A549 (cell line): ENCODE results near the gene C2orf78. TPM values are rescaled to one million over a fixed set of nuclear protein-coding genes. Genes with fewer than 3 reads are reported as not detected.
A peak's percentile ranks its signal among the peaks of the same experiment; 100 is the strongest.

Experiments used
- ATAC-seq, 2 experiments: fragments of 200-7000 bp in 1 of 2; fragments of >200 bp in 1 of 2; cut with Nextera tagmentation in 1 of 2; cut with Tn5 transposase in 1 of 2; 3 replicates each; pipeline versions ENCODE4 v1.8.0 to v1.9.1; 2018 to 2020; ENCODE audit warnings: mild to moderate bottlenecking in 1 of 2, moderate library complexity in 1 of 2
- CTCF ChIA-PET: fragments of 300-600 bp; sonication (Branson Sonifier 250); formaldehyde crosslinking; extraction: SDS; loops from one replicate; lab custom pipeline; 2021; ENCODE audit warnings: antibody characterized with exemption, inconsistent platforms; lab: Yijun Ruan, JAX
- POLR2A ChIA-PET: fragments of 350-600 bp; formaldehyde crosslinking; extraction: SDS; loops from one replicate; lab custom pipeline; 2021; ENCODE audit warnings: antibody characterized with exemption, inconsistent platforms; lab: Yijun Ruan, JAX
- DNase-seq, 2 experiments: peaks; one replicate each; pipeline versions ENCODE4 v3.0.0 to v3.0.0-alpha.2; 2011 to 2016; ENCODE audit warnings: low read depth in 1 of 2, low spot score in 1 of 2
- FAIRE-seq: peaks from 2 replicates; lab custom pipeline; 2011; peaks lifted over from hg19 to GRCh38; lab: Jason Lieb, UNC
- H3K27ac ChIP-seq, 2 experiments: fragments of >200 bp; sonication (Bioruptor Twin); formaldehyde crosslinking; 3 replicates each; pipeline ENCODE4 v1.5.1; 2016 to 2017
- H3K4me1 ChIP-seq: fragments of >200 bp; sonication (Bioruptor Twin); formaldehyde crosslinking; 3 replicates; pipeline ENCODE4 v1.6.1; 2016
- H3K4me2 ChIP-seq: fragments of >200 bp; sonication (Bioruptor Twin); formaldehyde crosslinking; 3 replicates; pipeline ENCODE4 v1.6.1; 2016
- H3K4me3 ChIP-seq: fragments of >200 bp; sonication (Bioruptor Twin); formaldehyde crosslinking; 3 replicates; pipeline ENCODE4 v1.5.1; 2016
- H3K9me3 ChIP-seq: fragments of >200 bp; sonication (Bioruptor Twin); formaldehyde crosslinking; 3 replicates; pipeline ENCODE4 v1.6.1; 2016
- ATOH8 ChIP-seq: fragments of 250-450 bp; sonication (Bioruptor Pico); IDR thresholded peaks from 2 replicates; pipeline ENCODE4 v1.5.0; 2020; ENCODE audit warnings: low read depth, mild to moderate bottlenecking, moderate library complexity
- BCL3 ChIP-seq: fragments of >200 bp; sonication (Bioruptor Twin); formaldehyde crosslinking; IDR thresholded peaks from 3 replicates; pipeline ENCODE4 v1.6.1; 2016
- CBX8 ChIP-seq: fragments of 200-600 bp; sonication (generic); IDR thresholded peaks from 2 replicates; pipeline ENCODE4 v1.6.1; 2016
- CEBPB ChIP-seq, 2 experiments: fragments of >200 bp in 1 of 2; sonication (Bioruptor Twin) in 1 of 2; formaldehyde crosslinking in 1 of 2; IDR thresholded peaks; 2 replicates each; pipeline ENCODE4 v1.6.1; 2012 to 2016
- E2F6 ChIP-seq: IDR thresholded peaks from 2 replicates; pipeline ENCODE4 v1.6.1; 2012; ENCODE audit warnings: low read depth, borderline replicate concordance
- EHF ChIP-seq: fragments of 250-450 bp; sonication (Bioruptor Pico); IDR thresholded peaks from 2 replicates; pipeline ENCODE4 v1.5.0; 2020; ENCODE audit warnings: mild to moderate bottlenecking
- FOSL2 ChIP-seq, 2 experiments: fragments of 450-650 bp in 1 of 2; fragments of >200 bp in 1 of 2; sonication (Bioruptor Twin) in 1 of 2; formaldehyde crosslinking; IDR thresholded peaks; 2 replicates each; pipeline versions ENCODE4 v1.5.0 to v1.6.1; 2016 to 2020; ENCODE audit warnings: mild to moderate bottlenecking in 1 of 2, moderate library complexity in 1 of 2
- HDAC2 ChIP-seq: fragments of 200-600 bp; sonication (generic); IDR thresholded peaks from 2 replicates; pipeline ENCODE4 v1.6.1; 2016
- HEYL ChIP-seq: fragments of 250-450 bp; sonication (Bioruptor Pico); IDR thresholded peaks from 2 replicates; pipeline ENCODE4 v1.8.0; 2021; ENCODE audit warnings: mild to moderate bottlenecking, moderate library complexity
- HMGXB4 ChIP-seq: fragments of 250-450 bp; sonication (Bioruptor Pico); IDR thresholded peaks from 2 replicates; pipeline ENCODE4 v1.5.0; 2021; ENCODE audit warnings: mild to moderate bottlenecking, moderate library complexity, borderline replicate concordance
- HOXB13 ChIP-seq: fragments of 250-450 bp; sonication (Bioruptor Pico); IDR thresholded peaks from 2 replicates; pipeline ENCODE4 v1.5.0; 2020; ENCODE audit warnings: low read depth, mild to moderate bottlenecking, moderate library complexity
- HOXB5 ChIP-seq: fragments of 250-450 bp; sonication (Bioruptor Pico); IDR thresholded peaks from 2 replicates; pipeline ENCODE4 v1.5.0; 2020; ENCODE audit warnings: mild to moderate bottlenecking, moderate library complexity
- JUN ChIP-seq, 2 experiments: fragments of >200 bp; sonication (Bioruptor Twin); formaldehyde crosslinking; IDR thresholded peaks; 2 replicates in 1 of 2; 3 replicates in 1 of 2; pipeline ENCODE4 v1.6.1; 2016 to 2017
- JUNB ChIP-seq: fragments of >200 bp; sonication (Bioruptor Twin); formaldehyde crosslinking; IDR thresholded peaks from 2 replicates; pipeline ENCODE4 v1.6.1; 2016
- MAX ChIP-seq: IDR thresholded peaks from 2 replicates; pipeline ENCODE4 v1.6.1; 2012
- MYC ChIP-seq: IDR thresholded peaks from 2 replicates; pipeline ENCODE4 v1.6.1; 2012; ENCODE audit warnings: mild to moderate bottlenecking, inconsistent platforms, low read length, improper control_type of control experiment, borderline replicate concordance
- NR3C1 ChIP-seq: fragments of >200 bp; sonication (Bioruptor Twin); formaldehyde crosslinking; IDR thresholded peaks from 3 replicates; pipeline ENCODE4 v1.6.1; 2017
- PBX3 ChIP-seq: IDR thresholded peaks from 2 replicates; pipeline ENCODE4 v1.6.1; 2012
- PHF8 ChIP-seq: fragments of 200-600 bp; sonication (generic); IDR thresholded peaks from 2 replicates; pipeline ENCODE4 v1.6.1; 2016; ENCODE audit warnings: low read depth, mild to moderate bottlenecking, antibody characterized with exemption, moderate library complexity, borderline replicate concordance
- POLR2A ChIP-seq: IDR thresholded peaks from 2 replicates; pipeline ENCODE4 v1.6.1; 2012; ENCODE audit warnings: mild to moderate bottlenecking, low read length
- POLR2AphosphoS2 ChIP-seq: conservative IDR thresholded peaks from 2 replicates; pipeline ENCODE4 v1.6.1; 2012; ENCODE audit warnings: low read length, improper control_type of control experiment, inconsistent platforms
- SREBF2 ChIP-seq: fragments of 450-650 bp; IDR thresholded peaks from 2 replicates; pipeline ENCODE4 v1.6.1; 2014; ENCODE audit warnings: mild to moderate bottlenecking, moderate library complexity
- TFCP2L1 ChIP-seq: fragments of 250-450 bp; sonication (Bioruptor Pico); IDR thresholded peaks from 2 replicates; pipeline ENCODE4 v1.5.0; 2021; ENCODE audit warnings: mild to moderate bottlenecking
- TP53 ChIP-seq: fragments of 250-450 bp; sonication (Bioruptor Pico); IDR thresholded peaks from 2 replicates; pipeline ENCODE4 v1.5.0; 2021; ENCODE audit warnings: mild to moderate bottlenecking, moderate library complexity
- USF2 ChIP-seq: fragments of 450-650 bp; IDR thresholded peaks from 2 replicates; pipeline ENCODE4 v1.6.1; 2014; ENCODE audit warnings: antibody characterized with exemption
- ZFP36 ChIP-seq: fragments of 450-650 bp; IDR thresholded peaks from 2 replicates; pipeline ENCODE4 v1.6.1; 2014; ENCODE audit warnings: borderline replicate concordance; ENCODE audit not compliant: partially characterized antibody
- ZSCAN20 ChIP-seq: fragments of 250-450 bp; sonication (Bioruptor Pico); IDR thresholded peaks from 2 replicates; pipeline ENCODE4 v1.8.0; 2022; ENCODE audit warnings: mild to moderate bottlenecking, moderate library complexity
- WGBS: methylation state at CpG from one replicate; pipeline ENCODE4 v1.1.6; 2017; ENCODE audit errors: missing lambda C conversion rate; 5-methylcytosine and 5-hydroxymethylcytosine counted together
- polyA plus RNA-seq, 4 experiments: library from polyadenylated mRNA; depleted of rRNA in 3 of 4; stranded (reverse); fragments of >200 nt; fragmentation: RNase III in 1 of 4; extraction: RNeasy Plus Mini Kit Qiagen cat#74134 plus additional on column Dnase treatment in 1 of 4; gene quantifications; 2 replicates in 3 of 4; 3 replicates in 1 of 4; pipeline ENCODE4 v1.2.3, GENCODE V29; 2011 to 2017

C2orf78 gene
- polyA plus RNA-seq, 2 of the 4 experiments (the other 2 are of a cell fraction) = not detected

GRCh38 chr2:73828818-73829570 is 45.0 kb downstream of the C2orf78 start, which contains the start of gene STAMBP:
STAMBP (plus strand) TSS chr2:73828961; CDS start chr2:73830857, 1,896 bp downstream.
- WGBS = 1% methylated on average over 43 of the region's 48 CpGs
- CTCF ChIA-PET = interaction anchor here (0.6 to 2.8 kb wide), 10 partner anchors 11 to 506 kb away, joined by 3 to 24 read pairs (median 4); no protein-coding TSS in a partner anchor
- DNase-seq (peak; percentile 96 to 97), FAIRE-seq (peak; percentile 84), ATAC-seq (peak; percentile 96 to 97)
- H3K4me3 ChIP-seq = peak within 1 kb of the TSS; percentile 81
- TF ChIP-seq TFCP2L1 (CRISPR knock-in tag) (0 out of 2 replicates have a peak, but pooled peaks have one; percentile 66), ZFP36 (no peak), JUNB (no peak), ATOH8 (CRISPR knock-in tag) (no peak), FOSL2 (IDR thresholded peaks at IDR 0.05) (no peak), FOSL2 (CRISPR knock-in tag; IDR thresholded peaks at IDR 0.05) (peak; percentile 26; the same call in 1 of the 2 replicates), HOXB13 (CRISPR knock-in tag) (no peak), SREBF2 (no peak), CBX8 (no peak), HDAC2 (no peak), USF2 (peak; percentile 71), POLR2A (peak; percentile 83), MAX (peak; percentile 87), PHF8 (peak; percentile 97), EHF (CRISPR knock-in tag) (no peak), NR3C1 (no peak), BCL3 (peak; percentile 68; the same call in 2 of the 3 replicates), JUN (IDR thresholded peaks at IDR 0.05) (peak; percentile 80 to 84; a peak in 4 of 5 replicates), TP53 (peak; percentile 80), HEYL (CRISPR knock-in tag) (no peak), POLR2AphosphoS2 (no peak), PBX3 (peak; percentile 74), MYC (no peak), E2F6 (peak; percentile 47; the same call in 1 of the 2 replicates), CEBPB (IDR thresholded peaks at IDR 0.05) (peak in 1 of 2 experiments; percentile 60; a peak in 2 of 4 replicates), ZSCAN20 (CRISPR knock-in tag) (no peak), HMGXB4 (CRISPR knock-in tag) (0 out of 2 replicates have a peak, but pooled peaks have one; percentile 43), HOXB5 (CRISPR knock-in tag) (no peak; the same call in 1 of the 2 replicates)
- peaks cover 23% of the 10 kb centered on the region; the same call in 2 of the 3 replicates for H3K4me1 ChIP-seq
- H3K4me2 ChIP-seq = peak within 1 kb of the TSS; percentile 89
- H3K27ac ChIP-seq = peak within 1 kb of the TSS; percentile 88 to 95
- POLR2A ChIA-PET = interaction anchor here (0.6 to 2.7 kb wide), 14 partner anchors 9 to 833 kb away, joined by 3 to 20 read pairs (median 4); partner anchors contain the start of genes INO80B, MOB1A and TPRKB
- H3K9me3 ChIP-seq = no peaks in the 10 kb centered on the region
